ENCODE results near the gene ZRANB1.

ZRANB1 gene

GRCh38 chr10:124921261-124921660, 20.7 kb upstream of the ZRANB1 start:
- no peak overlapping the region for H3K27ac ChIP-seq
- no peak for TF ChIP-seq CTCF (IDR thresholded peaks at IDR 0.05)
- TF ChIP-seq ZFX (IDR thresholded peaks at IDR 0.05; ENCODE audit: borderline replicate concordance): no peak

GRCh38 chr10:124923684-124924083, 18.2 kb upstream of the ZRANB1 start:
- no peak overlapping the region for H3K27ac ChIP-seq
- TF ChIP-seq ZFX (IDR thresholded peaks at IDR 0.05; ENCODE audit: borderline replicate concordance) (no peak), CTCF (IDR thresholded peaks at IDR 0.05) (no peak)

GRCh38 chr10:124926548-124926947, 15.4 kb upstream of the ZRANB1 start:
- no peak overlapping the region for H3K27ac ChIP-seq
- TF ChIP-seq CTCF (IDR thresholded peaks at IDR 0.05): no peak
- no peak for TF ChIP-seq ZFX (IDR thresholded peaks at IDR 0.05; ENCODE audit: borderline replicate concordance)

- no peak overlapping the region for H3K27ac ChIP-seq
- TF ChIP-seq CTCF (IDR thresholded peaks at IDR 0.05): no peak
- TF ChIP-seq ZFX (IDR thresholded peaks at IDR 0.05; ENCODE audit: borderline replicate concordance): no peak
Measured at GRCh38 chr10:124928087-124928486, 13.8 kb upstream of the ZRANB1 start.

- H3K27ac ChIP-seq: no peak overlapping the region
- TF ChIP-seq CTCF (IDR thresholded peaks at IDR 0.05) (no peak), ZFX (IDR thresholded peaks at IDR 0.05; ENCODE audit: borderline replicate concordance) (no peak)
Measured at GRCh38 chr10:124928545-124928944, 13.4 kb upstream of the ZRANB1 start.

- TF ChIP-seq ZFX (IDR thresholded peaks at IDR 0.05; ENCODE audit: borderline replicate concordance) (no peak), CTCF (IDR thresholded peaks at IDR 0.05) (no peak)
- no peak overlapping the region for H3K27ac ChIP-seq
Measured at GRCh38 chr10:124935946-124936345, 6.0 kb upstream of the ZRANB1 start.

GRCh38 chr10:124936813-124937212, 5.1 kb upstream of the ZRANB1 start:
- no peak overlapping the region for H3K27ac ChIP-seq
- no peak for TF ChIP-seq ZFX (IDR thresholded peaks at IDR 0.05; ENCODE audit: borderline replicate concordance)
- no peak for TF ChIP-seq CTCF (IDR thresholded peaks at IDR 0.05)

Measured in 22Rv1 (cell line).